GM23248 (cell line): ENCODE data around the gene MYMX. TPM values are rescaled to one million over a fixed set of nuclear protein-coding genes. Genes with fewer than 3 reads are reported as not detected.

Source experiments
- DNase-seq: peaks from one replicate; pipeline ENCODE4 v3.0.0-alpha.2; 2015
- H2AFZ ChIP-seq: fragments of 200-600 bp; sonication (generic); 2 replicates; pipeline ENCODE4 v1.6.1; 2016; ENCODE audit warnings: antibody characterized with exemption
- H3F3A ChIP-seq: fragments of 200-600 bp; sonication (generic); 2 replicates; pipeline ENCODE4 v1.6.1; 2016; ENCODE audit warnings: mild to moderate bottlenecking, antibody characterized with exemption, mixed run types; ENCODE audit not compliant: insufficient read depth
- H3K27ac ChIP-seq: fragments of 200-600 bp; sonication (generic); 2 replicates; pipeline ENCODE4 v1.5.1; 2016; ENCODE audit warnings: mild to moderate bottlenecking
- H3K27me3 ChIP-seq: fragments of 200-600 bp; sonication (generic); replicated peaks from 2 replicates; pipeline ENCODE4 v1.6.1; 2016; ENCODE audit warnings: mild to moderate bottlenecking; ENCODE audit not compliant: insufficient read depth
- H3K36me3 ChIP-seq: fragments of 200-600 bp; sonication (generic); 2 replicates; pipeline ENCODE4 v1.6.1; 2016; ENCODE audit warnings: low read depth, mild to moderate bottlenecking
- H3K4me1 ChIP-seq: fragments of 200-600 bp; sonication (generic); 2 replicates; pipeline ENCODE4 v1.6.1; 2016; ENCODE audit warnings: mild to moderate bottlenecking; ENCODE audit not compliant: insufficient read depth
- H3K4me2 ChIP-seq: fragments of 200-600 bp; sonication (generic); one replicate; pipeline ENCODE4 v1.6.1; 2016; ENCODE audit warnings: mild to moderate bottlenecking; ENCODE audit not compliant: unreplicated experiment
- H3K4me3 ChIP-seq: fragments of 200-600 bp; sonication (generic); 2 replicates; pipeline ENCODE4 v1.5.1; 2016; ENCODE audit warnings: mild to moderate bottlenecking
- H3K79me2 ChIP-seq: fragments of 200-600 bp; sonication (generic); 2 replicates; pipeline ENCODE4 v1.6.1; 2016; ENCODE audit warnings: mild to moderate bottlenecking; ENCODE audit not compliant: insufficient read depth
- H3K9ac ChIP-seq: fragments of 200-600 bp; sonication (generic); 2 replicates; pipeline ENCODE4 v1.6.1; 2016; ENCODE audit warnings: mild to moderate bottlenecking
- H3K9me2 ChIP-seq: fragments of 200-600 bp; sonication (generic); 2 replicates; pipeline ENCODE4 v1.6.1; 2016; ENCODE audit warnings: mixed run types, mild to moderate bottlenecking, moderate library complexity; ENCODE audit not compliant: insufficient read depth
- H3K9me3 ChIP-seq: fragments of 200-600 bp; sonication (generic); one replicate; pipeline ENCODE4 v1.6.1; 2017; ENCODE audit warnings: low read depth
- H4K20me1 ChIP-seq: fragments of 200-600 bp; sonication (generic); 2 replicates; pipeline ENCODE4 v1.6.0; 2016; ENCODE audit not compliant: insufficient read depth
- EZH2 ChIP-seq: fragments of 200-600 bp; sonication (generic); IDR thresholded peaks from 2 replicates; pipeline ENCODE4 v1.6.1; 2018; ENCODE audit warnings: antibody characterized with exemption, mild to moderate bottlenecking; ENCODE audit not compliant: insufficient read depth, poor library complexity, severe bottlenecking
- EZH2phosphoT487 ChIP-seq: fragments of 200-600 bp; sonication (generic); IDR thresholded peaks from 2 replicates; pipeline ENCODE4 v1.6.1; 2018; ENCODE audit warnings: antibody characterized with exemption, moderate library complexity, mild to moderate bottlenecking, low read depth; ENCODE audit not compliant: insufficient read depth
- WGBS, 2 experiments: methylation state at CpG; one replicate each; pipeline ENCODE4 v1.1.6; 2015 to 2017; ENCODE audit warnings: low lambda C conversion rate in 2 of 2, low coverage in 1 of 2; ENCODE audit errors: missing lambda C conversion rate in 2 of 2; 5-methylcytosine and 5-hydroxymethylcytosine counted together
- in situ Hi-C: fragments of 300-500 bp; cut with MboI; formaldehyde crosslinking; loops from 2 replicates; pipeline ENCODE4 v1.15.0; 2020
- polyA plus RNA-seq: library from polyadenylated mRNA; unstranded; fragments of >200 nt; fragmentation: Nextera tagmentation; extraction: Ambion mirVana; gene quantifications from 2 replicates; pipeline ENCODE4 v1.2.1, GENCODE V29; 2016
- total RNA-seq: library from RNA; depleted of rRNA; stranded (reverse); fragments of >200 nt; shearing (Covaris generic); gene quantifications from 2 replicates; pipeline ENCODE4 v1.2.3, GENCODE V29; 2014

Gene MYMX
- total and polyA plus RNA-seq, 2 experiments from 2014 or later = not detected

DNA sequence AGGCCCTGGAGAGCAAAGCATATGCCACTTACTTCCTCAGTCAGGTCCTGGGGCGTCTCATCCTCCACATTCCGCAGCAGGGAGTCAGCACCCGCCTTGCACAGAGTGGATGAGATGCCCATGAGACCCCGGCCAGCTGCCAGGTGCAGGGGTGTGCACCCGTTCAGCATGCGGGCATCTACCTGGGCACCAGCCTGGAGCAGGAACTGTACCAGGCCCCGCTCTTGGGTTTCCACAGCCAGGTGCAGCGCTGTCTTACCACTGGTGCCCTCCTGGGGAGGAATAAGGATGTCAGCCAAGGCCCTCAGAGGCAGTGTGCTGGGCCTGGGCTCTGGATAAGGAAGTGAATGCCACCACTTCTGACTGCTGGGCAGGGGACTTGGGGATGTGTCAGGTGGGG is 43.3 kb downstream of the MYMX start:
- Histone ChIP-seq H2AFZ (no peak overlapping the region), H3K4me2 (no peak overlapping the region), H4K20me1 (no peaks in the 10 kb centered on the region), H3K9me2 (no peaks in the 10 kb centered on the region), H3K79me2 (peaks cover 44% of the 10 kb centered on the region), H3K27ac (no peak overlapping the region), H3K9me3 (no peaks in the 10 kb centered on the region), H3K36me3 (no peaks in the 10 kb centered on the region), H3K9ac (no peak overlapping the region), H3F3A (peaks cover 22% of the 10 kb centered on the region), H3K27me3 (no peaks in the 10 kb centered on the region), H3K4me3 (no peak overlapping the region), H3K4me1 (peaks cover 29% of the 10 kb centered on the region)
- 99% methylated on average over 8 of the region's 8 CpGs for WGBS, 2 experiments
- no peak for DNase-seq
- TF ChIP-seq EZH2phosphoT487 (no peak), EZH2 (no peak)
- in situ Hi-C loops = no loop called here

DNA sequence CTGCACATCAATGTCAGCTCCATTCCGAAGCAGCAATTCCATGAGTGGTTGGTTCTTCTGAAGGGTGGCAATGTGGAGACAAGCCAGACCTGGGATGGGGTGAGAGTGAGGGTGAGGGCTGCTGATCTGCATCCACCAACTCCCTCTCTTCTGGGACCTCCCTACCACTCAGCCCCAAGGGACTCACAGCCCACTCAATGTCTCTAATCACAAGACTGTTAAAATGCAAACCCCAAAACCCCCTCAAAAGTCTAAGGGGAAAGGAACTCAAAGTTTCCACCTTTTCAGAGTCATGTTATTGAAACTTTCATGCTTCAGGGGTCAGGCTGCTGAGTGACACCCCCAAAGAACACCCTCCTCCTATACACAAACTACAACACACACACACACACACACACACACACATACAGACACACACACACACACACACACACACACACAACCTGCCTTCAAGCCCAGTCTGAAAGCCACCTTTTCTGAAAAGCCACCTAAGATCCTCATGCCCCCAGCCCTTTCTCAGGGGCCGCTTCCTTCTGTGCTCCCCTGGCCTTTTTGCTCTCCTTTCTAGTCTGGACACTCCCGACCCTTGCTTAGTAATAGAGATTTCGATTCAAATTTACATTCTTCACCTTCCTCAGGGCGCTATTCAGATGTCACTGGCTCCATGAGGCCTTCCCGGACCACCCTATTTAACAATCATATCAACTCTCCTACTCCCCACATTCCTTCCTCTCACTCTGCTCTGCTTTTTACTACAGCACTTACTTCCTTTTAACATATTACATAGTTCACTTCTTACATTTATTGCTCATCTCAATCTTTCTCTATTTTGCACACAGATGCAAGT is 43.9 kb downstream of the MYMX start:
- Histone ChIP-seq H3K27ac (no peak overlapping the region), H3K9me2 (no peaks in the 10 kb centered on the region), H3K9ac (no peak overlapping the region), H4K20me1 (no peaks in the 10 kb centered on the region), H3K9me3 (no peaks in the 10 kb centered on the region), H3K79me2 (peaks cover 38% of the 10 kb centered on the region), H3K4me1 (peaks cover 29% of the 10 kb centered on the region), H2AFZ (no peak overlapping the region), H3K36me3 (no peaks in the 10 kb centered on the region), H3K4me2 (no peak overlapping the region), H3K27me3 (no peaks in the 10 kb centered on the region), H3F3A (peaks cover 15% of the 10 kb centered on the region), H3K4me3 (no peak overlapping the region)
- in situ Hi-C loops = no loop called here
- no peak for DNase-seq
- whole genome bisulfite sequencing, 2 experiments = 91 to 94% methylated on average over 6 of the region's 6 CpGs
- TF ChIP-seq EZH2phosphoT487 (no peak), EZH2 (no peak)

DNA sequence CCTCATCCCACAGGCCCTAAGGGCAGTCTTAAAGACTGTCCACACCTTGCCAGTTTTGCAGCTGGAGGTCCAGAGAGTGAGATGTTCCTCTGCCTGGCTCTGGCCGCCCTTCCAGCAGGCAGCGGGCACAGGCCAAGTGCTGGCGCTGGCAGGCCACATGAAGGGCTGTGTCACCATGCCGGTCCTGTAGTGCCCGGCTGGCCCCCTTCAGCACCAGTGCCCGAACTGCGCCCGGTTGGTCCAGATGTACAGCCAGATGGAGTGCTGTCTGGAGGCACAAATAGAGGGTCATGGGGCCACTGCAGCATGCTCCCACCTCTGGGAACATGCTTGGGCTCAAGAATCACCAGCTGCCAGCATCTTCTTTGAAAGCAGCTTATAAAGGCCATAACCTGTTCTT is 44.9 kb downstream of the MYMX start:
- Histone ChIP-seq H3K27me3 (no peaks in the 10 kb centered on the region), H4K20me1 (no peaks in the 10 kb centered on the region), H3K4me2 (no peak overlapping the region), H3K79me2 (peaks cover 29% of the 10 kb centered on the region), H3K4me3 (no peak overlapping the region), H3F3A (peaks cover 10% of the 10 kb centered on the region), H3K9me2 (no peaks in the 10 kb centered on the region), H3K4me1 (peaks cover 24% of the 10 kb centered on the region), H3K27ac (no peak overlapping the region), H3K36me3 (no peaks in the 10 kb centered on the region), H3K9ac (no peak overlapping the region), H3K9me3 (no peaks in the 10 kb centered on the region), H2AFZ (no peak overlapping the region)
- WGBS, 2 experiments = 91 to 95% methylated on average over 8 of the region's 8 CpGs
- DNase-seq = no peak
- no peak for TF ChIP-seq EZH2phosphoT487
- no peak for TF ChIP-seq EZH2
- in situ Hi-C loops = no loop called here

DNA sequence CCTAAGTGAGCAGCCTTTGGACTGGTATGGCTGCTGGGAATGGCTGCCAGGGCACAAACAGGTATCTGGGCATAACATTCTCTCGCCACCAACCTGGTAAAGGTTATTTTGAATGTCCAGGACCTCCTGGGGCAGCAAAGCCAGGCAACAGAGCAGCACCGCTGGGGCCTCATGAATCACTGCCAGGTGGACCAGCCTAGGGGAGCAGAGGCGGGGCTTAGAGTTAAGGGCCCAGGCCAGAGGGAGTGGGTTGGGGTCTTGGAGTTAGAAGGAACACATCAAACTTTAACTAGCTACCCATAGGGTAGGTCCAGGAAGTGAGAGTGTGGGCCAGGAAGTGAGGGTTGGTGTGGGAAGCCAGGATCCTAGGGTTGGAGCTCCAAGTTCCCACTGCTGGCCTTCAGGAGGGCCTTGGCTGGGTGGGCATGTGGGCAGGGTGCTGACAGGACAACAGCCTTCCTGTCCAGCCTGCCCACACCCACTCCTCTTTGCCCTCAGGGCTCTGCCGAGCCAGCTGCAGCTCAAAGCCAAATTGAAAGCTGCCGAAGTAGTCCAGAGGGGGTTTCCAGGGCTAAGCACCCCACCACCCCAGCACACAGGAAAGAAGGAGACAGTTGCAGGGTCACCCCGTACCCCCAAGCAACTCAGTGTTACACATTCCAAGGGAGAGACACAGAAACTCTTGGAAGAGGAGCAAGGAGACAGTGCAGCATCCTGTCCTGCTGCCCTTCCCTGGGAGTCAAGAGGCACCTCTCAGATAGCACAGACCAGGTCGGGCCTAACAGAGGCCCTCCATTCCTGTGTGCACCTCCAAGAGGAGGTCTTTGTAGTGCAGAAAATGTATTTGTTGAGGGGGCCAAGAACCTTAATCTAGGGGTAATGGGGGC is 46.0 kb downstream of the MYMX start:
- Histone ChIP-seq H3K9ac (no peak overlapping the region), H3K4me2 (no peak overlapping the region), H3K36me3 (no peaks in the 10 kb centered on the region), H3K27ac (no peak overlapping the region), H3K9me3 (no peaks in the 10 kb centered on the region), H3K4me3 (no peak overlapping the region), H3F3A (peaks cover 9% of the 10 kb centered on the region; the same call in 1 of the 2 replicates), H3K9me2 (no peaks in the 10 kb centered on the region), H3K27me3 (no peaks in the 10 kb centered on the region), H3K79me2 (peaks cover 23% of the 10 kb centered on the region), H3K4me1 (peaks cover 23% of the 10 kb centered on the region), H2AFZ (no peak overlapping the region), H4K20me1 (no peaks in the 10 kb centered on the region)
- no peak for TF ChIP-seq EZH2phosphoT487
- TF ChIP-seq EZH2 = no peak
- WGBS, 2 experiments = 84 to 85% methylated on average over 7 of the region's 7 CpGs
- in situ Hi-C loops = no loop called here
- DNase-seq = no peak
